ENCODE measurements around the gene ZFYVE16. TPM values are rescaled to one million over a fixed set of nuclear protein-coding genes. Genes with fewer than 3 reads are reported as not detected.
"Not testable (repeated sequence)": the region's sequence is repeated elsewhere in the genome, so short reads cannot be mapped to it uniquely, and the experiment has no call there.

ZFYVE16 gene
- total and polyA plus RNA-seq, 2 of the 4 experiments (the other 2 are of a cell fraction) = 5.3 to 11.1 TPM

- intact Hi-C loops (cut with micrococcal nuclease) = no loop called here
- H3K4me2 ChIP-seq (ENCODE audit: low read depth, low read length) = no peak overlapping the region; the same call in 1 of the 2 replicates
- H2AFZ ChIP-seq (replicated peaks; ENCODE audit: low read length, poor library complexity) = no peak overlapping the region
Observed at GRCh38 chr5:80399526-80400239, 8.2 kb upstream of the ZFYVE16 start.

GRCh38 chr5:80400368-80400767 lies 7.5 kb upstream of the ZFYVE16 start:
- H3K4me2 ChIP-seq (ENCODE audit: low read depth, low read length); POLR2A ChIA-PET (ENCODE audit: unreplicated experiment); H3K18ac ChIP-seq (ENCODE audit: low read depth, low read length); DNase-seq; CTCF ChIA-PET; H3K56ac ChIP-seq (ENCODE audit: extremely low read depth, insufficient read depth, low read length); ATAC-seq (ENCODE audit: low read depth); H3K9me3 ChIP-seq (ENCODE audit: control insufficient read depth, insufficient read depth, low read length); H3K36me3 ChIP-seq (ENCODE audit: control insufficient read depth, insufficient read depth, low read length); dilution Hi-C loops (cut with HindIII; ENCODE audit: low sequenced_read_pairs, unreplicated experiment); H3K27ac ChIP-seq (ENCODE audit: insufficient read depth, low read length); BruUV-seq (replicated peaks); intact Hi-C loops (cut with micrococcal nuclease); H3K4me3 ChIP-seq (ENCODE audit: insufficient read depth, low read depth, low read length); H3K4me1 ChIP-seq (ENCODE audit: control insufficient read depth, insufficient read depth, low read length); H2AFZ ChIP-seq (replicated peaks; ENCODE audit: low read length, poor library complexity); H2BK20ac ChIP-seq (ENCODE audit: low read depth, low read length); H4K91ac ChIP-seq (ENCODE audit: insufficient read depth, low read depth, low read length); H3K14ac ChIP-seq (replicated peaks; ENCODE audit: low read depth, low read length); H2AK5ac ChIP-seq (ENCODE audit: low read depth, low read length); H3K27me3 ChIP-seq (ENCODE audit: control insufficient read depth, insufficient read depth, low read length); H3K79me1 ChIP-seq (ENCODE audit: low read depth in 1 of 2, low read length in 2 of 2); H3K23ac ChIP-seq (ENCODE audit: low read depth, low read length); in situ Hi-C loops (cut with MboI; ENCODE audit: low sequenced_read_pairs); H3K9me1 ChIP-seq (ENCODE audit: insufficient read depth, low read length); H4K8ac ChIP-seq (ENCODE audit: low read depth in 2 of 2, low read length in 2 of 2); H4K20me1 ChIP-seq (ENCODE audit: insufficient read depth, low read length); H4K5ac ChIP-seq (ENCODE audit: low read depth, low read length); H3K4ac ChIP-seq (ENCODE audit: low read depth, low read length); H2BK5ac ChIP-seq (ENCODE audit: low read depth, low read length, poor library complexity, severe bottlenecking); H2BK15ac ChIP-seq (ENCODE audit: low read depth, low read length); H3K9ac ChIP-seq (ENCODE audit: low read depth, low read length); H2AK9ac ChIP-seq (replicated peaks; ENCODE audit: low read depth, low read length, poor library complexity); H2BK120ac ChIP-seq (ENCODE audit: low read depth, low read length): not testable (repeated sequence)
- no CpG with 5 or more reads among the region's 1 CpG for WGBS, 2 experiments (ENCODE audit: extremely low coverage in 2 of 2, insufficient read length in 1 of 2)

More at GRCh38 chr5:80399526-80400239, 8.2 kb upstream of the ZFYVE16 start:
- no peaks in the 10 kb centered on the region for H3K9me1 ChIP-seq (ENCODE audit: insufficient read depth, low read length)
- H2BK20ac ChIP-seq (ENCODE audit: low read depth, low read length) = 0 out of 2 replicates have a peak overlapping the region, but pooled peaks have one; percentile 10
- H3K4me3 ChIP-seq (ENCODE audit: insufficient read depth, low read depth, low read length) = no peak overlapping the region
- no peak overlapping the region for H4K91ac ChIP-seq (ENCODE audit: insufficient read depth, low read depth, low read length)
- no peaks in the 10 kb centered on the region for H3K79me1 ChIP-seq (ENCODE audit: low read depth in 1 of 2, low read length in 2 of 2)
- no peak overlapping the region for H3K9ac ChIP-seq (ENCODE audit: low read depth, low read length)
- no peaks in the 10 kb centered on the region for H4K20me1 ChIP-seq (ENCODE audit: insufficient read depth, low read length)
- no peak overlapping the region for H3K4ac ChIP-seq (ENCODE audit: low read depth, low read length)
- no CpG with 5 or more reads among the region's 1 CpG for WGBS, 2 experiments (ENCODE audit: extremely low coverage in 2 of 2, insufficient read length in 1 of 2)
- H3K4me1 ChIP-seq (ENCODE audit: control insufficient read depth, insufficient read depth, low read length) = no peaks in the 10 kb centered on the region
- H2BK120ac ChIP-seq (ENCODE audit: low read depth, low read length) = no peak overlapping the region
- dilution Hi-C loops (cut with HindIII; ENCODE audit: low sequenced_read_pairs, unreplicated experiment) (no loop called here), in situ Hi-C loops (cut with MboI; ENCODE audit: low sequenced_read_pairs) (no loop called here)
- H2AK9ac ChIP-seq (replicated peaks; ENCODE audit: low read depth, low read length, poor library complexity) = no peak overlapping the region
- DNase-seq = peak; percentile 73
- no peak overlapping the region for H2AK5ac ChIP-seq (ENCODE audit: low read depth, low read length)
- H3K27ac ChIP-seq (ENCODE audit: insufficient read depth, low read length) = no peak overlapping the region
- no peak overlapping the region for H3K18ac ChIP-seq (ENCODE audit: low read depth, low read length)
- no peak overlapping the region for H4K5ac ChIP-seq (ENCODE audit: low read depth, low read length)
- peak; percentile 70 for TF ChIP-seq NFE2L2 (IDR thresholded peaks at IDR 0.05; ENCODE audit: low read depth, low read length)
- peak; percentile 69 for TF ChIP-seq USF2 (IDR thresholded peaks at IDR 0.05; ENCODE audit: low read depth, low read length)
- no peak for TF ChIP-seq MAFK (IDR thresholded peaks at IDR 0.05; ENCODE audit: low read depth, low read length)
- TF ChIP-seq BHLHE40 (IDR thresholded peaks at IDR 0.05; ENCODE audit: low read depth, low read length) = no peak
- no peak for TF ChIP-seq RAD21 (IDR thresholded peaks at IDR 0.05; ENCODE audit: low read length)
- no peak for TF ChIP-seq MXI1 (IDR thresholded peaks at IDR 0.05; ENCODE audit: borderline replicate concordance, low read depth, low read length)
- TF ChIP-seq CEBPB (IDR thresholded peaks at IDR 0.05; ENCODE audit: low read depth, low read length) = peak; percentile 97
- no peak overlapping the region for H2BK5ac ChIP-seq (ENCODE audit: low read depth, low read length, poor library complexity, severe bottlenecking)
- H3K27me3 ChIP-seq (ENCODE audit: control insufficient read depth, insufficient read depth, low read length) = no peaks in the 10 kb centered on the region
- peak; percentile 64 for ATAC-seq (ENCODE audit: low read depth)
- no peak overlapping the region for H3K56ac ChIP-seq (ENCODE audit: extremely low read depth, insufficient read depth, low read length)
- POLR2A ChIA-PET (ENCODE audit: unreplicated experiment) = no interaction called here
- BruUV-seq (replicated peaks) = no TSS peak
- no peaks in the 10 kb centered on the region for H3K9me3 ChIP-seq (ENCODE audit: control insufficient read depth, insufficient read depth, low read length)
- H4K8ac ChIP-seq (ENCODE audit: low read depth in 2 of 2, low read length in 2 of 2) = no peak overlapping the region
- CTCF ChIA-PET = no interaction called here
- no peak overlapping the region for H3K23ac ChIP-seq (ENCODE audit: low read depth, low read length)
- no peaks in the 10 kb centered on the region for H3K36me3 ChIP-seq (ENCODE audit: control insufficient read depth, insufficient read depth, low read length)
- H3K14ac ChIP-seq (replicated peaks; ENCODE audit: low read depth, low read length) = no peak overlapping the region
- H2BK15ac ChIP-seq (ENCODE audit: low read depth, low read length) = no peak overlapping the region
